Esophagus (tissue), 2 donors: Measurements from ENCODE around the gene ZAR1L. TPM values are rescaled to one million over a fixed set of nuclear protein-coding genes. Genes with fewer than 3 reads are reported as not detected.

ENCODE experiments used
- H3K27ac ChIP-seq, 2 donors: one replicate each; pipeline ENCODE4 v1.5.1; 2013; ENCODE audit warnings: low read depth in 2 of 2, mild to moderate bottlenecking in 2 of 2, inconsistent platforms in 1 of 2, low read length in 1 of 2, moderate library complexity in 1 of 2
- H3K27me3 ChIP-seq, 2 donors: one replicate each; pipeline ENCODE4 v1.6.1; 2013; ENCODE audit warnings: low read length in 2 of 2, control low read depth in 1 of 2, mild to moderate bottlenecking in 1 of 2; ENCODE audit not compliant: insufficient read depth in 2 of 2, control insufficient read depth in 1 of 2
- H3K36me3 ChIP-seq, 2 donors: one replicate each; pipeline ENCODE4 v1.6.1; 2013; ENCODE audit warnings: low read length in 1 of 2; ENCODE audit not compliant: control insufficient read depth in 2 of 2, insufficient read depth in 2 of 2
- H3K4me1 ChIP-seq, 2 donors: one replicate each; pipeline ENCODE4 v1.6.1; 2013; ENCODE audit warnings: low read length in 1 of 2; ENCODE audit not compliant: control insufficient read depth in 2 of 2, insufficient read depth in 2 of 2
- H3K4me3 ChIP-seq, 2 donors: one replicate each; pipeline ENCODE4 v1.5.1; 2013; ENCODE audit warnings: low read length in 2 of 2, mild to moderate bottlenecking in 2 of 2, low read depth in 1 of 2, moderate library complexity in 1 of 2
- H3K9me3 ChIP-seq, 2 donors: one replicate each; pipeline ENCODE4 v1.6.1; 2013; ENCODE audit warnings: mild to moderate bottlenecking in 2 of 2, low read depth in 1 of 2, low read length in 1 of 2, moderate library complexity in 1 of 2; ENCODE audit not compliant: control insufficient read depth in 2 of 2, insufficient read depth in 1 of 2
- WGBS, 2 donors: extraction: QIAGEN DNeasy Blood & Tissue Kit; methylation state at CpG; one replicate each; pipeline ENCODE4 v1.1.7; 2013; 5-methylcytosine and 5-hydroxymethylcytosine counted together
- polyA plus RNA-seq, 2 donors: library from polyadenylated mRNA; stranded (reverse); fragments of 200-250 nt; gene quantifications; one replicate each; pipeline ENCODE4 v1.2.3, GENCODE V29; 2013
- donor health status: healthy with polysubstance abuse.
- donor health status: Bipolar disorder and iron deficiency.

ZAR1L gene
- polyA plus RNA-seq, 2 donors = not detected

GRCh38 chr13:32320528-32320927 lies 5.4 kb upstream of the ZAR1L start:
- H3K4me3 ChIP-seq = no peak overlapping the region
- no peaks in the 10 kb centered on the region for H3K27me3 ChIP-seq
- no peak overlapping the region for H3K27ac ChIP-seq
- H3K4me1 ChIP-seq = no peaks in the 10 kb centered on the region
- no peaks in the 10 kb centered on the region for H3K36me3 ChIP-seq
- 65 to 72% methylated on average over 4 of the region's 4 CpGs for WGBS, 2 donors
- H3K9me3 ChIP-seq = no peaks in the 10 kb centered on the region

- Histone ChIP-seq H3K36me3 (no peaks in the 10 kb centered on the region), H3K4me3 (no peak overlapping the region), H3K27me3 (no peaks in the 10 kb centered on the region), H3K9me3 (no peaks in the 10 kb centered on the region), H3K27ac (no peak overlapping the region), H3K4me1 (no peaks in the 10 kb centered on the region)
- WGBS, 2 donors = 88 to 95% methylated on average over 2 of the region's 2 CpGs
Measured at GRCh38 chr13:32317716-32318465, 2.7 kb upstream of the ZAR1L start.

DNA sequence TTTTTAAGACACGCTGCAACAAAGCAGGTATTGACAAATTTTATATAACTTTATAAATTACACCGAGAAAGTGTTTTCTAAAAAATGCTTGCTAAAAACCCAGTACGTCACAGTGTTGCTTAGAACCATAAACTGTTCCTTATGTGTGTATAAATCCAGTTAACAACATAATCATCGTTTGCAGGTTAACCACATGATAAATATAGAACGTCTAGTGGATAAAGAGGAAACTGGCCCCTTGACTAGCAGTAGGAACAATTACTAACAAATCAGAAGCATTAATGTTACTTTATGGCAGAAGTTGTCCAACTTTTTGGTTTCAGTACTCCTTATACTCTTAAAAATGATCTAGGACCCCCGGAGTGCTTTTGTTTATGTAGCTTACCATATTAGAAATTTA lies 1.3 kb upstream of the ZAR1L start:
- Histone ChIP-seq H3K27me3 (no peaks in the 10 kb centered on the region), H3K36me3 (no peaks in the 10 kb centered on the region), H3K9me3 (no peaks in the 10 kb centered on the region), H3K4me3 (peak overlapping the region in 1 of 2 donors; percentile 81), H3K27ac (no peak overlapping the region), H3K4me1 (no peaks in the 10 kb centered on the region)
- WGBS, 2 donors = 62 to 71% methylated on average over 6 of the region's 6 CpGs

DNA sequence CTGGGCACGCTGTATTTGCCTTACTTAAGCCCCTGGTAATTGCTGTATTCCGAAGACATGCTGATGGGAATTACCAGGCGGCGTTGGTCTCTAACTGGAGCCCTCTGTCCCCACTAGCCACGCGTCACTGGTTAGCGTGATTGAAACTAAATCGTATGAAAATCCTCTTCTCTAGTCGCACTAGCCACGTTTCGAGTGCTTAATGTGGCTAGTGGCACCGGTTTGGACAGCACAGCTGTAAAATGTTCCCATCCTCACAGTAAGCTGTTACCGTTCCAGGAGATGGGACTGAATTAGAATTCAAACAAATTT lies 821 bp upstream of the ZAR1L start:
- 0 to 1% methylated on average over 13 of the region's 13 CpGs for WGBS, 2 donors
- peak overlapping the region; percentile 49 to 98 for H3K27ac ChIP-seq
- no peaks in the 10 kb centered on the region for H3K9me3 ChIP-seq
- no peaks in the 10 kb centered on the region for H3K27me3 ChIP-seq
- no peaks in the 10 kb centered on the region for H3K36me3 ChIP-seq
- no peaks in the 10 kb centered on the region for H3K4me1 ChIP-seq
- H3K4me3 ChIP-seq = peak overlapping the region; percentile 77 to 81

DNA sequence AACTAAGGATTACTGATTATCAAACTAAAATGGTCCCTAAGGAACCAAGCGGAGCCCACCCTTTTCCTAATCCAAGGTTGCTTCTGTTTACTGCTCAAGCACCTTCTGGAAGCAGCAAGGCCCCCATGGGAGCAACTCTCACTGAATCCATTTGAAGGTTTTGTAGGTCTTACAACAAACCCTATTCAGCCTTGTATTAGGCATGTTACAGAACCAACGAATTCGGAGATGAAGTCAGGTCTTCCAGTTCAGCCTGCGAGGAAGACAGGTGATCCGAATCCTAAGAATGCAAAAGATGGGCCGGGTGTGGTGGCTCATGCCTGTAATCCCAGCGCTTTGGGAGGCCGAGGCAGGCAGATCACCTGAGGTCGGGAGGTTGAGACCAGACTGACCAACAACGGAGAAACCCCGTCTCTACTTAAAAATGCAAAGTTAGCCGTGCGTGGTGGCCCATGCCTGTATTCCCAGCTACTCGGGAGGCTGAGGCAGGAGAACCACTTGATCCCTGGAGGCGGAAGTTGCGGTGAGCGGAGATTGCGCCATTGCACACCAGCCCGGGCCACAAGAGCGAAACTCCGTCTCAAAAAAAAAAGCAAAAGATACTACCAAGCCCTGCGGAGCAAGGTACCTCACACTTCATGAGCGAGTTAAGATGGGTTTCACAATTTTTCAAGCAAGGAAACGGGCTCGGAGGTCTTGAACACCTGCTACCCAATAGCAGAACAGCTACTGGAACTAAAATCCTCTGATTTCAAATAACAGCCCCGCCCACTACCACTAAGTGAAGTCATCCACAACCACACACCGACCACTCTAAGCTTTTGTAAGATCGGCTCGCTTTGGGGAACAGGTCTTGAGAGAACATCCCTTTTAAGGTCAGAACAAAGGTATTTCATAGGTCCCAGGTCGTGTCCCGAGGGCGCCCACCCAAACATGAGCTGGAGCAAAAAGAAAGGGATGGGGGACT lies 609 bp downstream of the ZAR1L start:
- no peaks in the 10 kb centered on the region for H3K9me3 ChIP-seq
- H3K36me3 ChIP-seq = no peaks in the 10 kb centered on the region
- H3K27me3 ChIP-seq = no peaks in the 10 kb centered on the region
- WGBS, 2 donors = 71 to 73% methylated on average over 32 of the region's 32 CpGs
- H3K4me1 ChIP-seq = no peaks in the 10 kb centered on the region
- H3K27ac ChIP-seq = peak overlapping the region; percentile 96 to 98
- peak overlapping the region; percentile 77 to 81 for H3K4me3 ChIP-seq

- Histone ChIP-seq H3K4me3 (no peak overlapping the region), H3K9me3 (no peaks in the 10 kb centered on the region), H3K27me3 (no peaks in the 10 kb centered on the region), H3K36me3 (no peaks in the 10 kb centered on the region), H3K27ac (no peak overlapping the region), H3K4me1 (no peaks in the 10 kb centered on the region)
- WGBS, 2 donors = 92 to 93% methylated on average over 36 of the region's 36 CpGs
Measured at GRCh38 chr13:32311188-32311897, 3.8 kb downstream of the ZAR1L start.

DNA sequence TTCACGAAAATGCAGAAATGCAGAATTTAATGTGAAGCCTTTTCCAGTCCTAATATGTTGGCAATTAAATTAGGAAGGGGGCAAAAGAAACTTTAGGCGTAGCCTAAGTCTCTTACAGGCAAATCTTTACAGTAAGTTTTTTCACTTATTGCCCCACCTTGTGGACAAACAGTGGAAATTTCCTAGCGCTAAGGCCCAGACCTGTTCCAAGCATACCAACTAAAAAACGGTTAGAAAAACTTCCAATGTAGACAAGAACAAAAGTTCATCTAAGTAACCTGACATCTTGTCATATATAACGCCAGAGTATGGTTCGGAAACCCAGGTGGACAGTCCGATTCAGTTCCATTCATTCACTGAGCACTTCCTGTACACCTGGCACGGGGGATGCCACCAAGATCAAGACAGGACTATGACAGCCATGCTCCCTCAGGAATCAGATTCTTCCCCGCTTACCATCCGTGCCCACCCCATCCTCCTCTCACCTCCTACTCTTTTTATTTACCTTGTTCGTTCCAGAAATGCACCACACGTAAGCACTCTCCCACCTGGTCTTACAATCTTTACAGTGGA lies 4.9 kb downstream of the ZAR1L start:
- Histone ChIP-seq H3K27me3 (no peaks in the 10 kb centered on the region), H3K4me1 (no peaks in the 10 kb centered on the region), H3K36me3 (no peaks in the 10 kb centered on the region), H3K9me3 (no peaks in the 10 kb centered on the region), H3K4me3 (peak overlapping the region in 1 of 2 donors; percentile 10), H3K27ac (no peak overlapping the region)
- 45 to 46% methylated on average over 12 of the region's 12 CpGs for WGBS, 2 donors

DNA sequence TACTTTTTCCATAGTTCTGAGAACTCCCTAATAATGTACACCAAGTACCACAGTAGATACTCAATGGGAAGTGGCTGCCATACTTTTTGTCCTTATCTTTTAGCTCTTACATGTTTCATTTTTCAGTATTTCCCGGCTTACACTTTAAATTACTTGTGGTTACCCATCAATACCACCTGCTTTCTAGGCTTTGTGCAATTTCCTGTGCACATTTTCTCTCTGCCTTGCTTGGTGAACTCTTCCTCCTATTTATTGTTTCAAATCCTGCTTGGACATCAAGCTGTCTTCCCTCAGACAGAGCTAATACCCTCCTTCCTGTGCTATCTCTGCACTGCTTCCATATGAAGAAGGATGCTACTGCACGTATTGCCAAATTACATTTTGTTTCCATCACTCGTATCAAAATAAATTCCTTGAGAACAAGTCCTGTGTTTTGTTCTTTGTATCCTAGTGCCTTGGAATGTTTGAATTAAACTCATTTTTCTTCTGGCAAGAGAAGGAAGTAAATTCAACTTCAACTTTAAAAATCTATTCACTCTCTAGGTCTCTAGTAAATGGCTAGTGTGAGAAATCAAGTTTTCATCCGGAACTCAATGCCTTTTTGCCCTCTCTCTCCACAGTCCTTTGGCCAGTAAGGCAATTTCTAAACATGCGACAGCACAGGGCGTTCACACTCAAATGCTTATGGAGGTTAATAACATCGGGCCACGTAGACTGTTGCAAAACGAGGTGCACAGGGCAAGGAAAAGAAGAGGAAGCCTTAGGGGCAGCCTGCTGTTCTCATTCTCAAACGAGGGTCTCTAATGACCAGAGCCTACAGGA lies 5.6 kb downstream of the ZAR1L start:
- Histone ChIP-seq H3K27ac (no peak overlapping the region), H3K9me3 (no peaks in the 10 kb centered on the region), H3K27me3 (no peaks in the 10 kb centered on the region), H3K4me3 (peak overlapping the region in 1 of 2 donors; percentile 10), H3K4me1 (no peaks in the 10 kb centered on the region), H3K36me3 (no peaks in the 10 kb centered on the region)
- WGBS, 2 donors = 31 to 32% methylated on average over 10 of the region's 10 CpGs

- H3K9me3 ChIP-seq = no peaks in the 10 kb centered on the region
- H3K27ac ChIP-seq = no peak overlapping the region
- no peaks in the 10 kb centered on the region for H3K36me3 ChIP-seq
- no peaks in the 10 kb centered on the region for H3K27me3 ChIP-seq
- H3K4me3 ChIP-seq = no peak overlapping the region
- H3K4me1 ChIP-seq = no peaks in the 10 kb centered on the region
Measured at GRCh38 chr13:32305646-32306045, 9.5 kb downstream of the ZAR1L start.
